Measurements from ENCODE around the gene TNFRSF13B.

TNFRSF13B gene

GRCh38 chr17:16953841-16954240, 18.1 kb downstream of the TNFRSF13B start:
- no peak for DNase-seq

GRCh38 chr17:16953347-16953746, 18.6 kb downstream of the TNFRSF13B start:
- no peak for DNase-seq

GRCh38 chr17:16952401-16952800, 19.5 kb downstream of the TNFRSF13B start:
- DNase-seq: no peak

- DNase-seq: no peak
Observed at GRCh38 chr17:16950488-16950887, 21.4 kb downstream of the TNFRSF13B start.

GRCh38 chr17:16948587-16949376, 23.1 kb downstream of the TNFRSF13B start:
- DNase-seq: no peak

GRCh38 chr17:16947470-16947869, 24.4 kb downstream of the TNFRSF13B start:
- no peak for DNase-seq

- DNase-seq: no peak
Observed at GRCh38 chr17:16945663-16946218, 26.2 kb downstream of the TNFRSF13B start.

- DNase-seq: no peak
Observed at GRCh38 chr17:16945136-16945482, 26.8 kb downstream of the TNFRSF13B start.

GRCh38 chr17:16944334-16945135, 27.4 kb downstream of the TNFRSF13B start:
- no peak for DNase-seq

GRCh38 chr17:16943541-16944333, 28.2 kb downstream of the TNFRSF13B start:
- no peak for DNase-seq

- DNase-seq: no peak
Observed at GRCh38 chr17:16943032-16943352, 28.9 kb downstream of the TNFRSF13B start.

GRCh38 chr17:16942141-16943031, 29.5 kb downstream of the TNFRSF13B start:
- DNase-seq: no peak

- DNase-seq: no peak
Observed at GRCh38 chr17:16941072-16942036, 30.6 kb downstream of the TNFRSF13B start.

- no peak for DNase-seq
Observed at GRCh38 chr17:16940116-16940881, 31.6 kb downstream of the TNFRSF13B start.

GRCh38 chr17:16939606-16940115, 32.3 kb downstream of the TNFRSF13B start:
- DNase-seq: no peak

- DNase-seq: no peak
Observed at GRCh38 chr17:16939208-16939576, 32.7 kb downstream of the TNFRSF13B start.

- no peak for DNase-seq
Observed at GRCh38 chr17:16938496-16939207, 33.3 kb downstream of the TNFRSF13B start.

- no peak for DNase-seq
Observed at GRCh38 chr17:16938031-16938430, 33.9 kb downstream of the TNFRSF13B start.

GRCh38 chr17:16937431-16937830, 34.5 kb downstream of the TNFRSF13B start:
- DNase-seq: no peak
